HCT116 (cell line): ENCODE measurements around the gene ZNF319. TPM values are rescaled to one million over a fixed set of nuclear protein-coding genes. Genes with fewer than 3 reads are reported as not detected.

Experiments
- ATAC-seq: fragments of 200-7000 bp; cut with Tn5 transposase; 2 replicates; pipeline ENCODE4 v1.9.1; 2020; ENCODE audit warnings: mild to moderate bottlenecking, moderate library complexity
- BruUV-seq: library from RNA; stranded (reverse); fragments of 400-500 nt; replicated peaks from 2 replicates; lab custom pipeline; 2021; lab: Mats Ljungman, UMichigan
- CTCF ChIA-PET: fragments of 300-600 bp; sonication (Branson Sonifier 250); formaldehyde crosslinking; loops from one replicate; lab custom pipeline; 2021; ENCODE audit warnings: antibody characterized with exemption; lab: Charles Lee
- POLR2A ChIA-PET: fragments of 300-600, 350-600 bp; sonication (Branson Sonifier 250); formaldehyde crosslinking; loops from one replicate; lab custom pipeline; 2021; ENCODE audit warnings: antibody characterized with exemption; lab: Charles Lee
- RAD21 ChIA-PET, 2 experiments: fragments of 300-600 bp; sonication (Branson Sonifier 250); formaldehyde crosslinking; loops; one replicate each; lab custom pipeline; 2023; ENCODE audit warnings: low total read pairs in 2 of 2; ENCODE audit not compliant: uncharacterized antibody in 2 of 2, unreplicated experiment in 2 of 2, low non-redundant PET in 1 of 2; lab: Charles Lee
- DNase-seq: peaks from one replicate; pipeline ENCODE4 v3.0.0-alpha.2; 2010; ENCODE audit warnings: low read depth, low spot score
- H2AFZ ChIP-seq: fragments of 200-600 bp; shearing (Covaris generic), sonication (generic); 2 replicates; pipeline ENCODE4 v1.6.1; 2017; ENCODE audit warnings: low read depth, mixed run types, mixed read lengths, antibody characterized with exemption, low read length; ENCODE audit not compliant: poor library complexity, severe bottlenecking
- H3K27ac ChIP-seq: 2 replicates; pipeline ENCODE4 v1.5.1; 2012; ENCODE audit warnings: low read depth, low read length
- H3K27me3 ChIP-seq: fragments of 200-600 bp; sonication (generic); 2 replicates; pipeline ENCODE4 v1.6.1; 2016; ENCODE audit warnings: mixed run types, low read length, mixed read lengths; ENCODE audit not compliant: insufficient read depth
- H3K36me3 ChIP-seq, 2 experiments: fragments of 200-500 bp in 1 of 2; fragments of 200-600 bp in 1 of 2; sonication (Bioruptor generic) in 1 of 2; sonication (generic) in 1 of 2; 2 replicates each; pipeline versions ENCODE4 v1.5.1 to v1.6.1; 2014 to 2016; ENCODE audit warnings: low read length in 2 of 2, inconsistent platforms in 1 of 2, mixed read lengths in 1 of 2, mixed run types in 1 of 2; ENCODE audit not compliant: insufficient read depth in 2 of 2, control insufficient read depth in 1 of 2
- H3K4me1 ChIP-seq, 2 experiments: fragments of 200-600 bp in 1 of 2; sonication (generic) in 1 of 2; 2 replicates each; pipeline versions ENCODE4 v1.5.1 to v1.6.1; 2012 to 2017; ENCODE audit warnings: low read length in 2 of 2, inconsistent platforms in 1 of 2, mild to moderate bottlenecking in 1 of 2, mixed read lengths in 1 of 2, mixed run types in 1 of 2, moderate library complexity in 1 of 2; ENCODE audit not compliant: insufficient read depth in 2 of 2, control insufficient read depth in 1 of 2
- H3K4me2 ChIP-seq: fragments of 200-600 bp; sonication (generic); 2 replicates; pipeline ENCODE4 v1.6.1; 2017; ENCODE audit warnings: mixed run types, low read length, mixed read lengths
- H3K4me3 ChIP-seq, 2 experiments: fragments of 200-600 bp in 1 of 2; sonication (generic) in 1 of 2; replicated peaks in 1 of 2; 2 replicates each; pipeline ENCODE4 v1.5.1; 2011 to 2016; ENCODE audit warnings: low read length in 2 of 2, control low read depth in 1 of 2, low read depth in 1 of 2, mild to moderate bottlenecking in 1 of 2, mixed read lengths in 1 of 2, mixed run types in 1 of 2
- H3K79me2 ChIP-seq: fragments of 200-600 bp; sonication (generic); 2 replicates; pipeline ENCODE4 v1.6.1; 2017; ENCODE audit warnings: mild to moderate bottlenecking, mixed run types, low read length, moderate library complexity, mixed read lengths; ENCODE audit not compliant: insufficient read depth
- H3K9ac ChIP-seq: fragments of 200-600 bp; sonication (generic); 2 replicates; pipeline ENCODE4 v1.6.1; 2016; ENCODE audit warnings: low read length, mixed read lengths
- H3K9me2 ChIP-seq: fragments of 200-600 bp; sonication (generic), shearing (Covaris generic); 2 replicates; pipeline ENCODE4 v1.6.1; 2017; ENCODE audit warnings: mixed run types, mild to moderate bottlenecking, moderate library complexity; ENCODE audit not compliant: insufficient read depth
- H3K9me3 ChIP-seq, 2 experiments: fragments of 200-500 bp in 1 of 2; fragments of 200-600 bp in 1 of 2; sonication (Bioruptor generic) in 1 of 2; sonication (generic) in 1 of 2; 2 replicates each; pipeline ENCODE4 v1.6.1; 2014 to 2017; ENCODE audit warnings: low read length in 2 of 2, mixed read lengths in 2 of 2, inconsistent platforms in 1 of 2, low read depth in 1 of 2, mild to moderate bottlenecking in 1 of 2, mixed run types in 1 of 2, moderate library complexity in 1 of 2; ENCODE audit not compliant: control insufficient read depth in 1 of 2, insufficient read depth in 1 of 2
- H4K20me1 ChIP-seq: fragments of 200-600 bp; sonication (generic), shearing (Covaris generic); 2 replicates; pipeline ENCODE4 v1.6.1; 2017; ENCODE audit warnings: mixed run types, mild to moderate bottlenecking, moderate library complexity; ENCODE audit not compliant: insufficient read depth
- ELF1 ChIP-seq: IDR thresholded peaks from 2 replicates; pipeline ENCODE4 v1.6.1; 2012; ENCODE audit warnings: low read depth, borderline replicate concordance
- EZH2phosphoT487 ChIP-seq: fragments of 200-600 bp; IDR thresholded peaks from 2 replicates; pipeline ENCODE4 v1.6.1; 2018; ENCODE audit warnings: antibody characterized with exemption, borderline replicate concordance
- FOSL1 ChIP-seq: IDR thresholded peaks from 2 replicates; pipeline ENCODE4 v1.6.1; 2012; ENCODE audit warnings: low read depth
- JUND ChIP-seq: IDR thresholded peaks from 2 replicates; pipeline ENCODE4 v1.6.1; 2012
- POLR2A ChIP-seq: IDR thresholded peaks from 2 replicates; pipeline ENCODE4 v1.7.0; 2011; ENCODE audit warnings: borderline replicate concordance; ENCODE audit not compliant: insufficient read depth, insufficient read length; ENCODE audit errors: extremely low read depth
- POLR2AphosphoS5 ChIP-seq: IDR thresholded peaks from 2 replicates; pipeline ENCODE4 v1.6.1; 2011; ENCODE audit warnings: mild to moderate bottlenecking, low read depth, low read length, moderate library complexity
- SP1 ChIP-seq: IDR thresholded peaks from 2 replicates; pipeline ENCODE4 v1.6.1; 2012; ENCODE audit warnings: low read depth
- SRF ChIP-seq: IDR thresholded peaks from 2 replicates; pipeline ENCODE4 v1.6.1; 2012; ENCODE audit warnings: low read depth
- ZFX ChIP-seq: fragments of 450-650 bp; IDR thresholded peaks from 2 replicates; pipeline ENCODE4 v1.6.1; 2017
- intact Hi-C: fragments of 100-400 bp; cut with micrococcal nuclease; formaldehyde crosslinking; loops from 2 replicates; pipeline ENCODE4 v1.10.0; 2022
- total RNA-seq: library from RNA; stranded (reverse); gene quantifications from one replicate; pipeline ENCODE4 v1.2.1, GENCODE V29; 2021; ENCODE audit not compliant: unreplicated experiment
- TF ChIP-seq, protein P1 (sequence below): IDR thresholded peaks from 2 replicates; pipeline ENCODE4 v1.6.1; 2011; ENCODE audit warnings: mild to moderate bottlenecking, low read length, moderate library complexity; ENCODE audit not compliant: insufficient replicate concordance; ENCODE audit errors: extremely low read depth
- TF ChIP-seq, protein P2 (sequence below): IDR thresholded peaks from 2 replicates; pipeline ENCODE4 v1.6.1; 2012
- TF ChIP-seq, protein P3 (sequence below): IDR thresholded peaks from 2 replicates; pipeline ENCODE4 v1.6.1; 2012

Gene ZNF319
- total RNA-seq, 1 experiment from 2014 or later = 7.1 TPM

DNA sequence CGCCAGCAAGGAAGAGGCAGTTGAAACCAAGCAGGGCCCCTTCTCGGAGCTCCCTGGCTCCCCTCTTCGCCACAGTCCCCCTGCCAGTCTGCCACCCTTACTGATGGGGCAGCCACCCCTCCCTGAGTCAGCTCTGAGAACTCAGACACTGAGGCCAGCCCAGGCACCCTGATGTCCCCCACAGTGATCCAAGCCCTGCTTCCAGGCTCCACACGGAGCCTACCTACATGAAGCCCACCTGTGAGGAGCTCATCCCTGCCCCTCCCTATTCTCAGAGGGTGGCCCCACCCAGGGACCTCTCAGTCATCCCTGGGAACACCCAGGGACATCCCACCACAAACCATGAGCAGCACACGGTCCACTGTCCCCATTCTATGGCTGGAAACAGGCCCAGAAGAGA, 38.4 kb downstream of the ZNF319 start:
- CTCF ChIA-PET = no interaction called here
- no TSS peak for BruUV-seq
- DNase-seq (no peak), ATAC-seq (no peak)
- RAD21 ChIA-PET = no interaction called here
- intact Hi-C loops = no loop called here
- POLR2A ChIA-PET = no interaction called here
- Histone ChIP-seq H4K20me1 (no peaks in the 10 kb centered on the region), H3K4me2 (no peak overlapping the region), H3K36me3 (no peaks in the 10 kb centered on the region), H3K4me1 (no peaks in the 10 kb centered on the region), H3K9me3 (no peaks in the 10 kb centered on the region), H3K9me2 (no peaks in the 10 kb centered on the region), H3K9ac (no peak overlapping the region), H3K27ac (no peak overlapping the region), H3K79me2 (no peaks in the 10 kb centered on the region), H3K4me3 (no peak overlapping the region), H3K27me3 (no peaks in the 10 kb centered on the region; the same call in 1 of the 2 replicates)
- no peak for TF ChIP-seq JUND
- TF ChIP-seq, protein P1, sequence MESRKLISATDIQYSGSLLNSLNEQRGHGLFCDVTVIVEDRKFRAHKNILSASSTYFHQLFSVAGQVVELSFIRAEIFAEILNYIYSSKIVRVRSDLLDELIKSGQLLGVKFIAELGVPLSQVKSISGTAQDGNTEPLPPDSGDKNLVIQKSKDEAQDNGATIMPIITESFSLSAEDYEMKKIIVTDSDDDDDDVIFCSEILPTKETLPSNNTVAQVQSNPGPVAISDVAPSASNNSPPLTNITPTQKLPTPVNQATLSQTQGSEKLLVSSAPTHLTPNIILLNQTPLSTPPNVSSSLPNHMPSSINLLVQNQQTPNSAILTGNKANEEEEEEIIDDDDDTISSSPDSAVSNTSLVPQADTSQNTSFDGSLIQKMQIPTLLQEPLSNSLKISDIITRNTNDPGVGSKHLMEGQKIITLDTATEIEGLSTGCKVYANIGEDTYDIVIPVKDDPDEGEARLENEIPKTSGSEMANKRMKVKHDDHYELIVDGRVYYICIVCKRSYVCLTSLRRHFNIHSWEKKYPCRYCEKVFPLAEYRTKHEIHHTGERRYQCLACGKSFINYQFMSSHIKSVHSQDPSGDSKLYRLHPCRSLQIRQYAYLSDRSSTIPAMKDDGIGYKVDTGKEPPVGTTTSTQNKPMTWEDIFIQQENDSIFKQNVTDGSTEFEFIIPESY = no peak
- TF ChIP-seq ZFX = no peak
- TF ChIP-seq SRF = no peak
- no peak for TF ChIP-seq POLR2AphosphoS5
- TF ChIP-seq, protein P2, sequence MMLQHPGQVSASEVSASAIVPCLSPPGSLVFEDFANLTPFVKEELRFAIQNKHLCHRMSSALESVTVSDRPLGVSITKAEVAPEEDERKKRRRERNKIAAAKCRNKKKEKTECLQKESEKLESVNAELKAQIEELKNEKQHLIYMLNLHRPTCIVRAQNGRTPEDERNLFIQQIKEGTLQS = no peak
- TF ChIP-seq POLR2A = no peak
- no peak for TF ChIP-seq FOSL1
- TF ChIP-seq SP1 = no peak
- no peak for TF ChIP-seq ELF1
- TF ChIP-seq, protein P3, sequence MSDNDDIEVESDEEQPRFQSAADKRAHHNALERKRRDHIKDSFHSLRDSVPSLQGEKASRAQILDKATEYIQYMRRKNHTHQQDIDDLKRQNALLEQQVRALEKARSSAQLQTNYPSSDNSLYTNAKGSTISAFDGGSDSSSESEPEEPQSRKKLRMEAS = no peak
- TF ChIP-seq EZH2phosphoT487 = no peak
- TF ChIP-seq, all 23 proteins: peak for 0
- no peak overlapping the region for H2AFZ ChIP-seq
